HG03354 (cell line): ENCODE measurements around the gene TOP3A.

Source experiments
- ATAC-seq: cut with Tn5 transposase; IDR thresholded peaks from one replicate; pipeline ENCODE4 v1.9.1; 2021; ENCODE audit warnings: mild to moderate bottlenecking; ENCODE audit not compliant: unreplicated experiment, poor library complexity, severe bottlenecking

TOP3A gene

GRCh38 chr17:18257268-18257981 lies 57.4 kb downstream of the TOP3A start:
- ATAC-seq = peak; percentile 6

GRCh38 chr17:18256776-18257175 lies 58.0 kb downstream of the TOP3A start:
- ATAC-seq = no peak

GRCh38 chr17:18256351-18256750 lies 58.4 kb downstream of the TOP3A start:
- ATAC-seq = no peak

GRCh38 chr17:18254888-18255649 lies 59.7 kb downstream of the TOP3A start:
- no peak for ATAC-seq

- ATAC-seq = no peak
Observed at GRCh38 chr17:18253947-18254821, 60.6 kb downstream of the TOP3A start.

- ATAC-seq = no peak
Observed at GRCh38 chr17:18253187-18253884, 61.5 kb downstream of the TOP3A start.

GRCh38 chr17:18252160-18252559 lies 62.6 kb downstream of the TOP3A start:
- ATAC-seq = no peak

- no peak for ATAC-seq
Observed at GRCh38 chr17:18251204-18251603, 63.6 kb downstream of the TOP3A start.

GRCh38 chr17:18250708-18251107 lies 64.1 kb downstream of the TOP3A start:
- no peak for ATAC-seq

- no peak for ATAC-seq
Observed at GRCh38 chr17:18250259-18250658, 64.5 kb downstream of the TOP3A start.

- no peak for ATAC-seq
Observed at GRCh38 chr17:18248811-18249210, 66.0 kb downstream of the TOP3A start.

GRCh38 chr17:18248300-18248731 lies 66.5 kb downstream of the TOP3A start:
- no peak for ATAC-seq

GRCh38 chr17:18247613-18248001 lies 67.2 kb downstream of the TOP3A start:
- ATAC-seq = no peak

- ATAC-seq = no peak
Observed at GRCh38 chr17:18246880-18247612, 67.7 kb downstream of the TOP3A start.

GRCh38 chr17:18246109-18246725 lies 68.6 kb downstream of the TOP3A start:
- ATAC-seq = no peak

- ATAC-seq = no peak
Observed at GRCh38 chr17:18245038-18245776, 69.6 kb downstream of the TOP3A start.

- ATAC-seq = no peak
Observed at GRCh38 chr17:18241229-18241871, 73.4 kb downstream of the TOP3A start.

GRCh38 chr17:18240449-18240848 lies 74.3 kb downstream of the TOP3A start:
- no peak for ATAC-seq
